Kidney glomerular epithelial cell (primary cell): ENCODE results near the gene LUZP2.
"Not testable (repeated sequence)": the region's sequence is repeated elsewhere in the genome, so short reads cannot be mapped to it uniquely, and the experiment has no call there.

Experiments used
- DNase-seq: peaks from one replicate; lab custom pipeline; 2025; lab: John Stamatoyannopoulos, UW

LUZP2 gene

GRCh38 chr11:24900960-24901549 is 404.2 kb downstream of the LUZP2 start:
- no peak for DNase-seq

DNA sequence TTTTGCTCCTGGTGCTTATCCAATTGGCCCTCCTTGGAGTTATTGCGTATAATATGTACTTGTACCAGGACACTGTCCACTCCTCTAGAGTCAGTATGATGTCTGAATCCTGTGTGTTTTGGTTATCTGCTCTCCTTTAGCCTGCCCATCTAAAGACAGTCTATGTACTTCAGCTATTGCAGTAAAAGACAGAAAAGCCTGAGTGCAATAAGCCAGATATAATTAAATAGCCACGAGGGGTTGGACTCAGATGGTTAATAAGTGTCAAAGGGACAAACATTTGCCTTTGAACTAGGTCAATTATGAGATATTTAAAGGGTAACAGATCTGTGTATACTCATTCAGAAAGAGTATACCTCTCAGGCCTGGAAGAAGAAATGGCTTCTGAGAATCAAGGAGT is 406.7 kb downstream of the LUZP2 start:
- DNase-seq = no peak

DNA sequence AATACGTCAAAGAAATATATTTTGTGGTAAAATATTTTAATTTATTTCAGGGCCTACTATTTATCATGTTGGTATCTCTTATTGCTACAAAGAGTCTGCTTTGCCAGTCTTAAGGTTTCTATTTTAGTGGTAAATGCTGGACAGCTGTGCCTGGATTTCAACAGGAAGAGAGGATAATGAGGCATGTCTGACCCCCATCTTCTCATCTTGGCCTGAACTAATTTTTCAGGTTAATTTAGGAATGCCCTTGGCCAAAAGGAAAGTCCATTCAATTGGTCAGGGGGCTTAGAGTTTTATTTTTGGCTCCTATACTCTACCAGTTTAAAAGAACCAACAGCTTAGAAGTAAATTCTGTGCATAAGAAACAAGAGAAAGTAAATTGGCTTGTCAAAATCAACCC is 428.2 kb downstream of the LUZP2 start:
- no peak for DNase-seq

- no peak for DNase-seq
Observed at GRCh38 chr11:24932110-24933000, 435.5 kb downstream of the LUZP2 start.

GRCh38 chr11:24934733-24935439 is 438.0 kb downstream of the LUZP2 start:
- DNase-seq = no peak

GRCh38 chr11:24944891-24945290 is 448.0 kb downstream of the LUZP2 start:
- DNase-seq = no peak

- DNase-seq = no peak
Observed at GRCh38 chr11:24949406-24949805, 452.6 kb downstream of the LUZP2 start.

DNA sequence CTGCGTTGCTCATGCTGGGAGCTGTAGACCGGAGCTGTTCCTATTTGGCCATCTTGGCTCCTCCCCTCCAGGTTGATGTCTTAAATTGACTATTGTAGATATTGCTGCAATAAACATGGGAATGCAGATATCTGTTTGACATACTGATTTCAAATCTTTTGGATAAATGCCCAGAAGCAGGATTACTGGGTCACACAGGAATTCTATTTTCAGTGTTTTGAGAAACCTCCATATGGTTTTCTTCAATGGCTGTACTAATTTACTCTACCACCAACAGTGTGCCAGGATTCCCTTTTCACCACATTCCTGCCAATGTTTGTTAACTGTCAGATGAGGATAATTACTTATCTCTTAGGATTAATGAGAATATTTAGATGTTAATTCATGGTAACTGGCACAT is 467.0 kb downstream of the LUZP2 start:
- no peak for DNase-seq

GRCh38 chr11:24965748-24966147 is 468.9 kb downstream of the LUZP2 start:
- DNase-seq = no peak

GRCh38 chr11:24993903-24994302 is 497.1 kb downstream of the LUZP2 start:
- DNase-seq = not testable (repeated sequence)

- not testable (repeated sequence) for DNase-seq
Observed at GRCh38 chr11:24999929-25000328, 503.1 kb downstream of the LUZP2 start.

GRCh38 chr11:25037431-25037830 is 540.6 kb downstream of the LUZP2 start:
- DNase-seq = no peak

DNA sequence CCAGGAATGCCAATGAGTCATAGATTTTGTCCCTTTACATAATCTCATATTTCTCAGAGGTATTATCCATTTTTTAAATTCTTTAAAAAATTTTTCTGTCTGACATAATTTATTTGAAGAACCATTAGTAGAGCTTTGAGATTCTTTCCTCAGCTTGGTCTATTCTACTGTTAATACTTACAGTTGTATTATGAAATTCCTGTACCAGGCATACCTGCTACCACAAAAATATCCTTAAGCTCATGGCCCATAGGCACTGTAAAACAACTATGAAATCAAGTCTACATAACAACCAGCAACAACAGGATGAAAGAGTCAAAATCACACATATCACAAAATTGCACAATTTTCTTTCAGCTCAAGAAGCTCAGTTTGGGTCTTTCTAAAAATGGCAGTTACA is 541.3 kb downstream of the LUZP2 start:
- no peak for DNase-seq

GRCh38 chr11:25039165-25039564 is 542.3 kb downstream of the LUZP2 start:
- DNase-seq = no peak

GRCh38 chr11:25048632-25049031 is 551.8 kb downstream of the LUZP2 start:
- no peak for DNase-seq

- DNase-seq = no peak
Observed at GRCh38 chr11:25052844-25053243, 556.0 kb downstream of the LUZP2 start.

GRCh38 chr11:25057861-25058260 is 561.0 kb downstream of the LUZP2 start:
- DNase-seq = no peak

DNA sequence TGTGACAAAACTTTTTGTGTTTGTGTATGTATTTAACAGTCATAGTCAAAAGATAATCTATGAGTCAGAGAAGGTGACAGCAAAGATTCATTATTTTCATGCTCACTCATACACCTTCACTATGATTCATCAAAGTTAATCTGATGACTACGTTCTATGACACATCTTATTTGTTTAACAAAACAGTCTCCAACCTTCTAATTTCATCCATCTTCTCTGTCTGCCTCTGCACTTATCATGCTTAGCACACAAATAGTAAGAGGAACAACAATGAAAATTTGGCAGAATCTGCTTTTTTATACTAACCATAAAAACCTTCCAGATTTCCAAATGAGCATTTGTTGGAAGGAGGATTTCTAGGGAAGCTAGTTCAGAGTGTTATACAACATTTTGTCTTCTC is 568.9 kb downstream of the LUZP2 start:
- DNase-seq = peak; percentile 76

DNA sequence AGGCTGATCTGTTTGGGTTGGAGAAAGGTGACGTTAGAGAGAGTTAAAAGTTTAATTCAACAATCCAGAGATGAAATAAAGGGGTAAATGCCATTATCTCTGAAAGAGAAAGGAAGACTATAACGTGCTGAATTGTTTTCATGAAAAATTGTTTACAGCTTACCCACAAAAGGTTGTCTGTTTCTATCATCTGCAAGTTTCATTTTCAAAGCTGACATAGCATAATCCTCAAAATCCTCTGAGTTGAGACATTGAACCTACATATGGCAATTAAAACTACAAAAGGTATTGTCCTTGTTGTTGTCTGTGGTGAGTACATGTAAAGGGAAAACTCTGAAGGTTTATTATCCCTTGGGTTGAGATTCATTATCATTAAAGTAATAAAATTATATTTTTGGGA is 569.9 kb downstream of the LUZP2 start:
- no peak for DNase-seq

- DNase-seq = no peak
Observed at GRCh38 chr11:25068451-25068850, 571.6 kb downstream of the LUZP2 start.

DNA sequence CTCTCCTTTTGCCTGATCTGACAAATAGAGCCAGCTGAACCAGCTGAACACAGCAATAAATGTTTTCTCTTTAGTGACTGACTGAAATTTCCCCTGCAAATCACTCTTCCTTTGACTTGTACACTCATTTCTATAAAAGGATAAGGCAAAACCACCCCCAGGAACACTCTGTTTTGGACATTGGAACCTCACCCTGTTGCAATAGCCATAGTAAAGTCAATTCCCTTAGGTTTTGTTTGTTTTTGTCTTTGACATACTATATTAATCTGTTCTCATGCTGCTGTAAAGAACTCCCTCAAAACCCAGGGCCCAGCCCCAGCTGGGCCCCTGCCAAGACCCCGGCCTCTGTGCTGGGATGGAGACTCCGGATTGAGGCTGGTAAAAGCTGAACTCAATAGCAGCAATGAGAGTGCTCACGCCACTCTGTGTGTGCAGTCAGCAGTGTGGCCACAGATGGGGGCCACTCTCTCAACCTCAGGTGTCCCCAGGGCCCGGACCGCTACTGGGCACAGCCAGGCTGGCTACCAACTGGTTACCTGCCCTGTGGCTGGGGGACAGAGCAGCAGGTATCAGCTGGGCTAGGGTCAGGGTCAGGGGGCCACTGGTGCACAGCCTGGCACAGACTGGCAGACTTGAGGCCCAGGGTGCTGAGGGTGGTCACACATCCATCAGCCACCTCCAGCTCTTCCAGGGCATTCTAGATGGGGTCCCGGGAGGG is 597.4 kb downstream of the LUZP2 start:
- DNase-seq = no peak

DNA sequence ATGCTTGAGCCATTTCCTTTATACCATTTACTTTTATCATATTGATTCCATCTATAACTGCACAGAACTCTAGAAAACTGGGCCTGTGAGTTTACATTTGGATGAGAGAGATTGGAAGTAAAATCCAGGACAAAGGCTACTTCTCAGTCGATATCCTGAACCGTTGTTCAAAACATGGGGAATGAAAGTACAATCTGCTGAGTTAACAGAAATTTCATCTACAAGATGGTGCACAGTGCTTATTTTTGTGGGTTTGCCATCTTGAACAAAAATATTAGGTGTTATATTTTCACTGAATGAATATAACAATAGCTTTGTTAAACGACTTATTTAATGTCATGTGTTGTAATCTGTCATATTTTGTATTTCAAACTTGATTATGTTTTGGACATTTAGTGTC is 622.6 kb downstream of the LUZP2 start:
- no peak for DNase-seq
